Spleen (tissue), 11 donors: ENCODE data around the gene CDK19. TPM values are rescaled to one million over a fixed set of nuclear protein-coding genes. Genes with fewer than 3 reads are reported as not detected.
"Not testable (repeated sequence)": the region's sequence is repeated elsewhere in the genome, so short reads cannot be mapped to it uniquely, and the experiment has no call there.

Experiments used
- DNase-seq: peaks from one replicate; pipeline ENCODE4 v3.0.0-alpha.2; 2020
- H3K27ac ChIP-seq, 8 donors: fragments of 200-600 bp; sonication (generic) in 7 of 8; 1 replicate in 4 of 8; 2 replicates in 4 of 8; pipeline versions ENCODE4 v1.5.0 to v1.8.0; 2016 to 2021; ENCODE audit warnings: inconsistent platforms in 4 of 8, mild to moderate bottlenecking in 4 of 8, moderate library complexity in 1 of 8
- H3K27me3 ChIP-seq, 7 donors: fragments of 200-600 bp; sonication (generic) in 6 of 7; replicated peaks in 1 of 7; 1 replicate in 4 of 7; 2 replicates in 3 of 7; pipeline versions ENCODE4 v1.5.0 to v1.8.0; 2016 to 2021; ENCODE audit warnings: inconsistent platforms in 3 of 7, mild to moderate bottlenecking in 1 of 7
- H3K36me3 ChIP-seq, 6 donors: fragments of 200-600 bp; sonication (generic) in 5 of 6; 1 replicate in 4 of 6; 2 replicates in 2 of 6; pipeline versions ENCODE4 v1.5.0 to v1.8.0; 2016 to 2021; ENCODE audit warnings: inconsistent platforms in 2 of 6
- H3K4me1 ChIP-seq, 6 donors: fragments of 200-600 bp; sonication (generic) in 5 of 6; 1 replicate in 3 of 6; 2 replicates in 3 of 6; pipeline versions ENCODE4 v1.5.0 to v1.8.0; 2016 to 2021; ENCODE audit warnings: inconsistent platforms in 3 of 6
- H3K4me3 ChIP-seq, 8 donors: fragments of 200-600 bp; sonication (generic) in 7 of 8; 1 replicate in 4 of 8; 2 replicates in 4 of 8; pipeline versions ENCODE4 v1.5.0 to v1.8.0; 2016 to 2021; ENCODE audit warnings: inconsistent platforms in 4 of 8, mild to moderate bottlenecking in 4 of 8, moderate library complexity in 2 of 8
- H3K9me3 ChIP-seq, 8 donors: fragments of 200-600 bp; sonication (generic) in 7 of 8; 1 replicate in 4 of 8; 2 replicates in 4 of 8; pipeline versions ENCODE4 v1.5.0 to v1.8.0; 2016 to 2021; ENCODE audit warnings: inconsistent platforms in 4 of 8
- POLR2A ChIP-seq, 3 donors: fragments of 450-650 bp; IDR thresholded peaks; one replicate each; pipeline ENCODE4 v1.5.1; 2017; ENCODE audit warnings: antibody characterized with exemption in 3 of 3, mild to moderate bottlenecking in 1 of 3
- POLR2AphosphoS5 ChIP-seq, 3 donors: sonication (generic); formaldehyde crosslinking; IDR thresholded peaks; one replicate each; pipeline ENCODE4 v1.5.1; 2017; ENCODE audit warnings: antibody characterized with exemption in 3 of 3
- WGBS, 5 donors: extraction: QIAGEN DNeasy Blood & Tissue Kit in 3 of 5; methylation state at CpG; one replicate each; pipeline versions ENCODE4 v1.1.5 to v1.1.7; 2013 to 2018; 5-methylcytosine and 5-hydroxymethylcytosine counted together
- intact Hi-C: fragments of 100-400 bp; cut with DNase I; formaldehyde crosslinking; loops from one replicate; pipeline ENCODE4 v1.15.0; 2023; ENCODE audit warnings: low total_unique reads
- polyA plus RNA-seq, 3 donors: library from polyadenylated mRNA; stranded (reverse); fragments of 200-250 nt; gene quantifications; one replicate each; pipeline ENCODE4 v1.2.1, GENCODE V29; 2013
- total RNA-seq, 7 donors: library from RNA; depleted of rRNA in 3 of 7; stranded (reverse); fragments of >200 nt in 3 of 7; fragmentation: NEBNext Ultra II Directional in 4 of 7; extraction: Animal tissue kit (Norgen Biotek cat#: 25700) in 4 of 7; gene quantifications; one replicate each; pipeline versions ENCODE4 v1.1.0 to v1.2.1, GENCODE V29; 2016 to 2021
- TF ChIP-seq, protein P1 (sequence below), 11 experiments: fragments of 200-600 bp in 7 of 11; fragments of 450-650 bp in 4 of 11; sonication (generic) in 4 of 11; IDR thresholded peaks in 8 of 11; conservative IDR thresholded peaks in 3 of 11; 1 replicate in 7 of 11; 2 replicates in 4 of 11; pipeline versions ENCODE4 v1.4.0 to v1.8.0; 2016 to 2021; ENCODE audit warnings: antibody characterized with exemption in 11 of 11, inconsistent platforms in 4 of 11, mild to moderate bottlenecking in 1 of 11
- donor health status: healthy with polysubstance abuse.
- donor health status: DM: no; HTN: no; CAD: no; lungs with moderate emphysema.
- donor health status: DM: no; HTN: no; CAD: no.
- donor health status: Bipolar disorder and iron deficiency.
- donor health status: healthy.
- donor health status: DM: no; HTN: no; CAD: no.
- donor health status: DM: yes; HTN: yes; CAD: no.

CDK19 gene
- total and polyA plus RNA-seq, 10 donors: 7.9 to 29.8 (median 21.7) TPM

DNA sequence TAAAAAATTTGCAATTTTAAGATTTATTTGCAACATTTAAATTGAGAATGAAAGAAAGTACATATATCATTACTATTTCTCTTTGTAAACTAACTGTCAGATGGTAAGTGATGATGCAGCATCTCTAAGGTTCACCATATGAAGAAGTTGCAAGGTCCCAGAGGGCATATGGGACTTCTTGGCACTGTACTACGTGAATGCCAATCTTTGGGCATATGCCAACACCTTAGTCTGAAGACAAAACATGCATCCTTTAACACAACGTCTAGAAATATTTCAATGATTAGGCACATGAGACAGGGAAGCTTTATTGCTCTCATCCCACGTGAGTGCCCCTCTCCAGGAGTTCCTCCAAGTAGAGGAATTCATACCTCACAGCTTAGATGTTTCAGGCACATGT lies 66.8 kb downstream of the CDK19 start:
- intact Hi-C loops: no loop called here
- TF ChIP-seq, protein P1, sequence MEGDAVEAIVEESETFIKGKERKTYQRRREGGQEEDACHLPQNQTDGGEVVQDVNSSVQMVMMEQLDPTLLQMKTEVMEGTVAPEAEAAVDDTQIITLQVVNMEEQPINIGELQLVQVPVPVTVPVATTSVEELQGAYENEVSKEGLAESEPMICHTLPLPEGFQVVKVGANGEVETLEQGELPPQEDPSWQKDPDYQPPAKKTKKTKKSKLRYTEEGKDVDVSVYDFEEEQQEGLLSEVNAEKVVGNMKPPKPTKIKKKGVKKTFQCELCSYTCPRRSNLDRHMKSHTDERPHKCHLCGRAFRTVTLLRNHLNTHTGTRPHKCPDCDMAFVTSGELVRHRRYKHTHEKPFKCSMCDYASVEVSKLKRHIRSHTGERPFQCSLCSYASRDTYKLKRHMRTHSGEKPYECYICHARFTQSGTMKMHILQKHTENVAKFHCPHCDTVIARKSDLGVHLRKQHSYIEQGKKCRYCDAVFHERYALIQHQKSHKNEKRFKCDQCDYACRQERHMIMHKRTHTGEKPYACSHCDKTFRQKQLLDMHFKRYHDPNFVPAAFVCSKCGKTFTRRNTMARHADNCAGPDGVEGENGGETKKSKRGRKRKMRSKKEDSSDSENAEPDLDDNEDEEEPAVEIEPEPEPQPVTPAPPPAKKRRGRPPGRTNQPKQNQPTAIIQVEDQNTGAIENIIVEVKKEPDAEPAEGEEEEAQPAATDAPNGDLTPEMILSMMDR (IDR thresholded peaks at IDR 0.05 in 8 of 11, conservative IDR thresholded peaks at IDR 0.05 in 3 of 11): no peak
- TF ChIP-seq POLR2A (IDR thresholded peaks at IDR 0.05): no peak
- TF ChIP-seq POLR2AphosphoS5 (IDR thresholded peaks at IDR 0.05): no peak
- peaks cover 0 to 13% (median 3%) of the 10 kb centered on the region in 8 donors for H3K9me3 ChIP-seq
- H3K4me3 ChIP-seq: no peak overlapping the region
- H3K36me3 ChIP-seq: peaks cover 0 to 26% (median 10%) of the 10 kb centered on the region in 6 donors
- H3K27me3 ChIP-seq: no peaks in the 10 kb centered on the region
- no peak for DNase-seq
- H3K4me1 ChIP-seq: peaks cover 0 to 26% (median 14%) of the 10 kb centered on the region in 6 donors
- WGBS, 5 donors: 47 to 69% (median 53%) methylated on average over 3 of the region's 3 CpGs
- no peak overlapping the region for H3K27ac ChIP-seq

DNA sequence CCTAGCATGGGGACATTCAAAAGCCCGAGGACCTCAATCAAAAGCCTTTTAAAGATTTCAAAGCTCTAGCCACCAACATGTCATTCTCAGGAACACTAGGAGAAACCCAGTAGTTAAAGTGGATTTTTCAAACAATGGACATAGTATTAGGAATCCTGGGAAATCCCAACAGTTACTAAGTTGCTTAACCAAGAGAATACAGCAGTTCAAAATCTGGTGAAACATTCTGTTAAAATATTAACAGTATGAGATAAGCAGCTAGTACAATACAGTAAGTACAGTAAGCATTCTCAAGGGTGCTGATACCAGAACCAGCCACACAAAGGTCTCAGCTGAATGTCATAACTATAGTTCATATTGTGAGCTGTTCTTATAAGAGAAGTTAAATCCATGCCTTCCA lies 68.6 kb downstream of the CDK19 start:
- H3K27ac ChIP-seq: no peak overlapping the region
- intact Hi-C loops: no loop called here
- H3K9me3 ChIP-seq: peaks cover 0 to 31% (median 21%) of the 10 kb centered on the region in 8 donors
- WGBS, 5 donors: 90 to 94% (median 94%) methylated on average over 1 of the region's 1 CpG
- peaks cover 0 to 26% (median 14%) of the 10 kb centered on the region in 6 donors for H3K4me1 ChIP-seq
- peaks cover 0 to 44% (median 27%) of the 10 kb centered on the region in 6 donors for H3K36me3 ChIP-seq
- TF ChIP-seq, protein P1 (IDR thresholded peaks at IDR 0.05 in 8 of 11, conservative IDR thresholded peaks at IDR 0.05 in 3 of 11): no peak
- TF ChIP-seq POLR2AphosphoS5 (IDR thresholded peaks at IDR 0.05) (no peak), POLR2A (IDR thresholded peaks at IDR 0.05) (no peak)
- H3K27me3 ChIP-seq: no peaks in the 10 kb centered on the region
- H3K4me3 ChIP-seq: no peak overlapping the region
- no peak for DNase-seq

DNA sequence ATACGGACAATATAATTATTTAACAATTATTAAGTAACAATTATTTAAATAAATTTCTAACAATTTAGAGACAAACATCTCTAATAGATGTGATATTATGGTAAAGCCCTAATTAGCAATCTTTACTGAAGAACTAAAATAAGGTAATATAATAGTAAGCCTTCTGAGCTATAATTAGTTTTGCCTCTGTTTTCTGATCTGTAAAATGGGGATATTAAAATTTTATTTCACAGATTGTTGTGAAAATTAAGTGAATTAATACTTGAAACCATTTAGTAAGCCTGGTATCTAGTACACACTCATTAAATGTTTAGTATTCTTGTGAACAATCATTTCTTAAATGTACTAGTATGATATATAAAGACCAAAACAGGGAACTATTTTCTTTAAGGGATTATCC lies 70.3 kb downstream of the CDK19 start:
- no peak for DNase-seq
- WGBS, 5 donors: 92 to 98% (median 97%) methylated on average over 1 of the region's 1 CpG
- Histone ChIP-seq H3K4me3 (no peak overlapping the region), H3K4me1 (peaks cover 0 to 12% (median 2%) of the 10 kb centered on the region in 6 donors), H3K27me3 (no peaks in the 10 kb centered on the region), H3K9me3 (peaks cover 0 to 47% (median 35%) of the 10 kb centered on the region in 8 donors), H3K36me3 (peaks cover 0 to 61% (median 29%) of the 10 kb centered on the region in 6 donors), H3K27ac (no peak overlapping the region)
- TF ChIP-seq POLR2A (IDR thresholded peaks at IDR 0.05): no peak
- TF ChIP-seq, protein P1 (IDR thresholded peaks at IDR 0.05 in 8 of 11, conservative IDR thresholded peaks at IDR 0.05 in 3 of 11): no peak
- TF ChIP-seq POLR2AphosphoS5 (IDR thresholded peaks at IDR 0.05): no peak
- intact Hi-C loops: no loop called here

DNA sequence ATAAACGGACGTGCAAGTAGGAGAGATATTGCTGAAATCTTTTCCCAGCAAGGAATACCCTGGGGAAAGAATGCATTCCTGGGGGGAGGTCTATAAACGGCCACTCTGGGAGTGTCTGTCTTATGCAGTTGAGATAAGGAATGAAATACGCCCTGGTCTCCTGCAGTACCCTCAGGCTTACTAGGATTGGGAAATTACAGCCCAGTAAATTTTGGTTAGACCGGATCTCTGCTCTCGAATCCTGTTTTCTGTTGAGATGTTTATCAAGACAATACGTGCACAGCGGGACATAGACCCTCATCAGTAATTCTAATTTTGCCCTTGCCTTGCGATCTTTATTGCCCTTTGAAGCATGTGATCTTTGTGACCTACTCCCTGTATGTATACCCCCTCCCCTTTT lies 72.7 kb downstream of the CDK19 start:
- Histone ChIP-seq H3K9me3 (peaks cover 0 to 47% (median 35%) of the 10 kb centered on the region in 8 donors), H3K36me3 (peaks cover 0 to 62% (median 29%) of the 10 kb centered on the region in 6 donors), H3K4me1 (peaks cover 0 to 11% (median 0%) of the 10 kb centered on the region in 6 donors)
- intact Hi-C loops, DNase-seq, H3K4me3 ChIP-seq, H3K27me3 ChIP-seq, H3K27ac ChIP-seq: not testable (repeated sequence)
- 93 to 98% (median 97%) methylated on average over 9 of the region's 9 CpGs for WGBS, 5 donors
